ENCODE results near the gene SGTB.
"Not testable (repeated sequence)": the region's sequence is repeated elsewhere in the genome, so short reads cannot be mapped to it uniquely, and the experiment has no call there.

Gene SGTB

DNA sequence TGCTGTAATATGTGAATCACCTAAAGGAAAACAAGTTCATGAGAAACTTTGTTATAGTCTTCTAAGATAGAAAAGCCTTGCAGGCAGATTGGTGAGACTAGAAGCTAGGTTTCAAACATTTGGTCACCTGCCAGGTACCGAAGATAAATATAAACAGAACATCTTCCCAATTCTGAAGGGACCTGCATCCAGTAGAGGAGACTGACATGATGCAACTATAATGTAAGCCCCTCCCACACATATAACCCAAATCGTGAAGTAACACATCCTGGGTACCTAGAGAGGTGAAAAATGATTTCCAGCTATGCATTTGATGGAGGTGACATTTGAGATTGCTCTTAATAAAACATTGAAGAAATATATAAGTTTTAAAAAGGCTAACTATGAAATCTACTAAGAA is 67.2 kb downstream of the SGTB start:
- no peak for DNase-seq

- DNase-seq = no peak
These were observed 70.8 kb downstream of the SGTB start for GRCh38 chr5:65651144-65651543.

DNA sequence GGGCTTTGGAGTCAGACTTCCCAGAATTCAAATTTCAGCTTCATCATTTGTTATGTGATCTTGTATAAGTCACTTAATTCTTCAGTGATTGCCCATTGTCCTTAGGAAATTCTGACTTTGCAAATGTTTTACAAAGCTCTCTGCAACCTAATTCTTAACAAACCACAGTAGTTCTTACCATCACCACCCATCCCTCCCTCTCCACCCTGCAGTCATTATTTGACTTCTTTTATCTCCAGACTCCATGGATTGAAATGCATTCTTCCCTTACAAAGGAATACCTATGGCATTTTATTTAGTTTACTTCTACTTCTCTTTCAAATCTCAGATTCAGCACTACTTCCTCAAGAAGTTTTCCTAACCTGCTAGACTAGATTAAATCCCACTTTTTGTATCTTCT is 74.0 kb downstream of the SGTB start:
- DNase-seq = no peak

GRCh38 chr5:65646938-65647337 is 75.0 kb downstream of the SGTB start:
- no peak for DNase-seq

GRCh38 chr5:65640240-65640639 is 81.7 kb downstream of the SGTB start:
- DNase-seq = no peak

- DNase-seq = no peak
These were observed 90.9 kb downstream of the SGTB start for GRCh38 chr5:65630981-65631380.

DNA sequence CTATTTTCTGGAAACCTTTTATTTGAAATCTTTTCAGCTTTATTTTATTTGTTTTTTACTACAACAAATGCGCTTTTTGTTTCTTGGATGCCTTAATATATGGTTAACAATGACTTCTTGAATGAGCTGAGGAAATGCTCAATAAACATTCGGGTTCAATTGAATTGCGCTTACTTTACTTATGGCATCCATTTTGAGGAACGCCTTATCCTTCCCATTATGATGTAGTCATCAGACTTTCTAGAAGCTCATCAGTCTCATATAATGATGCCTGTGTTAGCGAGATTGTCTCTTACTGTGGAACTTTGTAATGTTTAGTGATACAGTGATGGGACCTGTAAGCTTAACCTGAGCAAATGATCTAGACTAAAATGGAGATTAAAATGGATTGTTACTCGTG is 96.2 kb downstream of the SGTB start:
- DNase-seq = no peak

DNA sequence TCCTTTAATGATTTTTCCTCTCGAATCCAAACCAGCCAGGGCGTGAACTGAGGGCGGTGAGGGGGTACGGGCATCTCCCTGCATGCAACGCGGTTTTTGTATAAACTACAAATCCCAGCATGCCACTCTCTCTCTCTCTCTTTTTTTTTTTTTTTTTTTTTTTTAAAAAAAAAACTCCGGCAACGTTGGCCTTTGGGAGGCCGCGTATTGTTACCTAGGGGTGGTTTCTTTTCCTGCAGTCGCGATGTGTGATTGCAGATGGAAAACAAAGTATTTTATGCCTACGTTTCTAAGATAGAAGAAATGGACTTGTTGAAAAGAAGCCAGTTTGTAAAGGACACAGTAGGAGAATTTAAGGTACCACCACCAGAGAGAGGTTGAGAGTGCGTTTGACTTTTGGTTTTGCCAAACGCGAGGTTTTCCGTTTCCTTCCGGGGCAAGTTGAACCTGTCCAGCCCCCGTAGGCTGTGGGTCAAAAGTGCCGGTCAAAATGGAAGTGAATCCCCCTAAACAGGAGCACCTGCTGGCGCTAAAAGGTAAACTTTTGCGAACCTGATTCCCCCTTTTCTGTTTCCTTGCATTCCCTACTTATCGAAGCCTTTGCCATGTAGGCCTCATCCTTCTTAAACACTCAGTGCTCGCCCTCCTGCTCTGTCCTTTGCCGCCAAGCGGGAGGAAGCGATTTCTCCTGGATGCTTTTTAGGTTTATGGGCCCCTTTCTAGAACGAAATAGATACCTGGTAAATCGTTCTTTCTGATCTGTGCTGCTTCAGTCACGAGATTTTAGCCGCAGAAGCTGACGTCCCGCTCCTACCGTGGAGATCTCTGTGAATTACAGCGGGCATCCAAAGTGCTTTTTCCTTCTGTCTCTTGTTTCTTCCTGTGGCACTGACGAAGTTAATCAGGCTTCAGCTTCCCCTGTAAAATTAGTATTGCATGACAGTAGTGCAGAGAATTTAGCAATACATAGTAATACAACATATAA is 97.0 kb downstream of the SGTB start, which contains the start of the genes SHLD3 and TRAPPC13:
Gene SHLD3 (plus strand): TSS at position 457 of the 985 bp plus-strand sequence. CDS start 4,561 bp downstream, outside the sequence.
Gene TRAPPC13 (plus strand): TSS at position 457 of the 985 bp plus-strand sequence. CDS start 34 bp downstream, at position 491.
- DNase-seq = peak; percentile 93

GRCh38 chr5:65624025-65624570 is 97.8 kb downstream of the SGTB start, which contains the start of gene TRIM23:
TRIM23 (minus strand) TSS chr5:65624333; CDS start chr5:65624274, 59 bp downstream.
- DNase-seq = peak; percentile 94

- no peak for DNase-seq
These were observed 98.4 kb downstream of the SGTB start for GRCh38 chr5:65623482-65623881.

DNA sequence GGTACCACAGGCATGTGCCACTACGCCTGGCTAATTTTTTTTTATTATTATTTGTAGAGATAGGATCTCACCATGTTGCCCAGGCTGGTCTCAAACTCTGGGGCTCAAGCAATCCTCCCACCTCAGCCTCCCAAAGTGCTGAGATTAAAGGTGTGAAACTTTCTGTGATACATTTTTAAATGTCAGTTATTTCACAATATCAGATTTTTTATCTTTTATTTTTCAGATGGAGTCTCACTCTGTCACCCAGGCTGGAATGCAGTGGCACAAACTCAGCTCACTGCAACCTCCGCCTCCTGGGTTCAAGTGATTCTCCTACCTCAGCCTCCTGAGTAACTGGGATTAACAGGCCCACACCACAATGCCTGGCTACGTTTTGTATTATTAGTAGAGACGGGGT is 99.9 kb downstream of the SGTB start:
- DNase-seq = not testable (repeated sequence)

- no peak for DNase-seq
These were observed 101.9 kb downstream of the SGTB start for GRCh38 chr5:65620021-65620420.
